GM12878 (cell line): Measurements from ENCODE around the gene UBL4A. TPM values are rescaled to one million over a fixed set of nuclear protein-coding genes. Genes with fewer than 3 reads are reported as not detected.

Experiments used
- ATAC-seq: fragments of 200-7000 bp; cut with Tn5 transposase; 3 replicates; pipeline ENCODE4 v1.9.1; 2020; ENCODE audit warnings: mild to moderate bottlenecking, moderate library complexity
- BruUV-seq: library from RNA; stranded (reverse); fragments of 400-500 nt; replicated peaks from 2 replicates; lab custom pipeline; 2021; lab: Mats Ljungman, UMichigan
- CTCF ChIA-PET: fragments of 300-600 bp; sonication (Branson Sonifier 250); formaldehyde crosslinking; extraction: SDS; loops from one replicate; lab custom pipeline; 2021; ENCODE audit warnings: inconsistent platforms; lab: Yijun Ruan, JAX
- POLR2A ChIA-PET: fragments of 350-600 bp; formaldehyde crosslinking; extraction: SDS; loops from one replicate; lab custom pipeline; 2021; ENCODE audit warnings: inconsistent platforms; lab: Charles Lee
- RAD21 ChIA-PET: fragments of 300-600 bp; sonication (Branson Sonifier 250); formaldehyde crosslinking; loops from one replicate; lab custom pipeline; 2023; ENCODE audit warnings: antibody characterized with exemption; ENCODE audit not compliant: unreplicated experiment; lab: Charles Lee
- SMC1A ChIA-PET: fragments of 300-600 bp; sonication (Branson Sonifier 250); formaldehyde crosslinking; loops from one replicate; lab custom pipeline; 2023; ENCODE audit not compliant: unreplicated experiment, uncharacterized antibody; lab: Charles Lee
- DNase-seq: peaks from one replicate; pipeline ENCODE4 v3.0.0-alpha.2; 2011; ENCODE audit warnings: low read depth, low spot score
- FAIRE-seq: peaks from 3 replicates; lab custom pipeline; 2011; peaks lifted over from hg19 to GRCh38; lab: Jason Lieb, UNC
- H2AFZ ChIP-seq: 2 replicates; pipeline ENCODE4 v1.6.0; 2011; ENCODE audit warnings: low read depth, low read length, control low read depth; ENCODE audit not compliant: control insufficient read depth
- H3K27ac ChIP-seq: 2 replicates; pipeline ENCODE4 v1.5.1; 2011; ENCODE audit warnings: control low read depth; ENCODE audit not compliant: control insufficient read depth, insufficient read depth
- H3K27me3 ChIP-seq, 2 experiments: replicated peaks in 1 of 2; 2 replicates each; pipeline versions ENCODE4 v1.6.0 to v1.6.1; 2011; ENCODE audit warnings: low read length in 1 of 2; ENCODE audit not compliant: control insufficient read depth in 2 of 2, insufficient read depth in 2 of 2
- H3K36me3 ChIP-seq, 2 experiments: 2 replicates each; pipeline ENCODE4 v1.5.1; 2011; ENCODE audit warnings: low read length in 1 of 2; ENCODE audit not compliant: control insufficient read depth in 2 of 2, insufficient read depth in 2 of 2
- H3K4me1 ChIP-seq: 2 replicates; pipeline ENCODE4 v1.6.1; 2011; ENCODE audit warnings: mild to moderate bottlenecking, low read length, moderate library complexity, mixed read lengths; ENCODE audit not compliant: control insufficient read depth, insufficient read depth
- H3K4me2 ChIP-seq: 2 replicates; pipeline ENCODE4 v1.6.0; 2011; ENCODE audit warnings: control low read depth; ENCODE audit not compliant: control insufficient read depth, insufficient read depth
- H3K4me3 ChIP-seq: fragments of 200-600 bp; sonication (generic); 2 replicates; pipeline ENCODE4 v1.5.1; 2016
- H3K79me2 ChIP-seq: 2 replicates; pipeline ENCODE4 v1.6.0; 2011; ENCODE audit warnings: low read length; ENCODE audit not compliant: control insufficient read depth, insufficient read depth
- H3K9ac ChIP-seq: 2 replicates; pipeline ENCODE4 v1.8.0; 2011; ENCODE audit warnings: low read length, control low read depth, mixed read lengths; ENCODE audit not compliant: control insufficient read depth, insufficient read depth
- H3K9me3 ChIP-seq: replicated peaks from 3 replicates; pipeline ENCODE4 v1.5.1; 2011; ENCODE audit warnings: mild to moderate bottlenecking, low read length; ENCODE audit not compliant: control insufficient read depth, insufficient read depth
- H4K20me1 ChIP-seq: 2 replicates; pipeline ENCODE4 v1.6.0; 2011; ENCODE audit not compliant: control insufficient read depth, insufficient read depth
- BACH1 ChIP-seq: fragments of 450-650 bp; IDR thresholded peaks from 2 replicates; pipeline ENCODE4 v1.6.1; 2017; ENCODE audit warnings: mild to moderate bottlenecking, borderline replicate concordance
- CHD1 ChIP-seq: IDR thresholded peaks from 2 replicates; pipeline ENCODE4 v1.6.1; 2012; ENCODE audit warnings: low read depth, low read length, improper control_type of control experiment
- EGR1 ChIP-seq, 2 experiments: IDR thresholded peaks; 1 replicate in 1 of 2; 2 replicates in 1 of 2; pipeline ENCODE4 v1.6.1; 2011 to 2012; ENCODE audit warnings: low read depth in 2 of 2, low read length in 2 of 2, borderline replicate concordance in 1 of 2, mild to moderate bottlenecking in 1 of 2, moderate library complexity in 1 of 2
- ELK1 ChIP-seq: IDR thresholded peaks from 2 replicates; pipeline ENCODE4 v1.6.1; 2012; ENCODE audit warnings: low read depth, low read length, improper control_type of control experiment
- IKZF1 ChIP-seq: fragments of 450-650 bp; conservative IDR thresholded peaks from 2 replicates; pipeline ENCODE4 v1.6.1; 2017; ENCODE audit warnings: antibody characterized with exemption, mild to moderate bottlenecking
- MXI1 ChIP-seq: fragments of 150-350 bp; IDR thresholded peaks from 2 replicates; pipeline ENCODE4 v1.6.1; 2011; ENCODE audit warnings: low read depth, mild to moderate bottlenecking, inconsistent platforms, low read length, improper control_type of control experiment
- POLR2AphosphoS2 ChIP-seq: IDR thresholded peaks from 2 replicates; pipeline ENCODE4 v1.6.1; 2011; ENCODE audit warnings: low read depth, mild to moderate bottlenecking, low read length, improper control_type of control experiment, moderate library complexity
- RAD51 ChIP-seq: fragments of 450-650 bp; IDR thresholded peaks from 2 replicates; pipeline ENCODE4 v1.6.1; 2016; ENCODE audit warnings: moderate library complexity, mild to moderate bottlenecking, inconsistent platforms
- RUNX3 ChIP-seq: IDR thresholded peaks from 2 replicates; pipeline ENCODE4 v1.6.1; 2012; ENCODE audit warnings: low read length, inconsistent platforms
- SREBF2 ChIP-seq: IDR thresholded peaks from 2 replicates; pipeline ENCODE4 v1.6.1; 2012; ENCODE audit warnings: mild to moderate bottlenecking, low read length
- SRF ChIP-seq, 2 experiments: IDR thresholded peaks; 2 replicates each; pipeline ENCODE4 v1.6.1; 2011; ENCODE audit warnings: low read depth in 2 of 2, low read length in 2 of 2, mild to moderate bottlenecking in 1 of 2, moderate library complexity in 1 of 2
- TCF12 ChIP-seq: IDR thresholded peaks from 2 replicates; pipeline ENCODE4 v1.6.1; 2011; ENCODE audit warnings: low read depth, mild to moderate bottlenecking, low read length
- YY1 ChIP-seq: IDR thresholded peaks from 2 replicates; pipeline ENCODE4 v1.6.1; 2011; ENCODE audit warnings: low read depth, mild to moderate bottlenecking, low read length
- ZNF24 ChIP-seq: fragments of 450-650 bp; IDR thresholded peaks from 2 replicates; pipeline ENCODE4 v1.6.1; 2017; ENCODE audit warnings: antibody characterized with exemption, mild to moderate bottlenecking
- WGBS: methylation state at CpG from one replicate; pipeline ENCODE4 v1.1.6; 2016; ENCODE audit warnings: low lambda C conversion rate; ENCODE audit not compliant: insufficient replicate concordance, insufficient coverage; ENCODE audit errors: missing lambda C conversion rate; 5-methylcytosine and 5-hydroxymethylcytosine counted together
- in situ Hi-C: fragments of 300-500 bp; cut with MboI; formaldehyde crosslinking; loops from 9 replicates; pipeline ENCODE4 v1.14.3; 2018; ENCODE audit warnings: mixed read lengths
- intact Hi-C: fragments of 100-400 bp; cut with micrococcal nuclease; formaldehyde crosslinking; loops from one replicate; pipeline ENCODE4 v1.14.2; 2022; ENCODE audit not compliant: unreplicated experiment
- polyA plus RNA-seq, 11 experiments: library from polyadenylated mRNA; depleted of rRNA in 4 of 11; unstranded in 6 of 11; stranded (reverse) in 5 of 11; fragments of >200 nt; fragmentation: Nextera tagmentation in 4 of 11; fragmentation: Illumina TruSeq in 1 of 11; extraction: Ambion mirVana in 4 of 11; extraction: Trizol in 1 of 11; gene quantifications; 1 replicate in 1 of 11; 2 replicates in 10 of 11; pipeline versions ENCODE4 v1.2.1 to v1.2.3, GENCODE V29; 2011 to 2016; ENCODE audit warnings: inconsistent platforms in 2 of 11, missing spikeins in 2 of 11, low read depth in 1 of 11
- total RNA-seq, 4 experiments: library from RNA; depleted of rRNA in 3 of 4; stranded (reverse); fragments of >200 nt in 3 of 4; fragmentation: Illumina TruSeq in 1 of 4; extraction: Trizol in 1 of 4; gene quantifications; 2 replicates each; pipeline versions ENCODE4 v1.2.1 to v1.2.3, GENCODE V29; 2013 to 2021
- TF ChIP-seq, protein P1 (sequence below): fragments of 450-650 bp; conservative IDR thresholded peaks from 2 replicates; pipeline ENCODE4 v1.6.1; 2017; ENCODE audit warnings: mild to moderate bottlenecking, moderate library complexity
- TF ChIP-seq, protein P2 (sequence below): fragments of 450-650 bp; formaldehyde crosslinking; IDR thresholded peaks from 2 replicates; pipeline ENCODE4 v1.4.0; 2020; ENCODE audit warnings: mild to moderate bottlenecking, moderate library complexity

The UBL4A gene
- total and polyA plus RNA-seq, 10 of the 15 experiments (the other 5 are each of a cell fraction or from before 2014, with no cell fraction given) = 4.2 to 49.9 (median 34.0) TPM

GRCh38 chrX:154515966-154516655 lies 29.7 kb upstream of the UBL4A start, which contains the start of gene FAM3A:
Gene FAM3A (minus strand): TSS chrX:154516232. CDS start chrX:154515772, 460 bp downstream.
- DNase-seq (peak; percentile 52), FAIRE-seq (peak; percentile 18), ATAC-seq (peak; percentile 96)
- Histone ChIP-seq H3K9me3 (no peaks in the 10 kb centered on the region; the same call in 2 of the 3 replicates), H4K20me1 (no peaks in the 10 kb centered on the region), H3K27ac (peak within 1 kb of the TSS; percentile 72), H2AFZ (peak within 1 kb of the TSS; percentile 83), H3K36me3 (no peaks in the 10 kb centered on the region), H3K4me2 (peak within 1 kb of the TSS; percentile 79), H3K4me3 (peak within 1 kb of the TSS; percentile 78), H3K4me1 (no peaks in the 10 kb centered on the region), H3K27me3 (no peaks in the 10 kb centered on the region), H3K79me2 (no peaks in the 10 kb centered on the region; the same call in none of the 2 replicates), H3K9ac (peak within 1 kb of the TSS; percentile 83)
- no TSS peak for BruUV-seq
- 39% methylated on average over 39 of the region's 59 CpGs for WGBS
- in situ Hi-C loops = no loop called here
- CTCF ChIA-PET = interaction anchor here (1.1 to 2.1 kb wide), 2 partner anchors 11 to 19 kb away, joined by 3 to 8 read pairs; no protein-coding TSS in a partner anchor
- RAD21 ChIA-PET = interaction anchor here (0.7 to 1.4 kb wide), 2 partner anchors 26 to 32 kb away, joined by 4 to 5 read pairs; partner anchors contain the start of gene SLC10A3
- SMC1A ChIA-PET = interaction anchor here (0.6 to 1.5 kb wide), 3 partner anchors 11 to 26 kb away, joined by 3 to 7 read pairs (median 4); partner anchors contain the start of gene SLC10A3
- POLR2A ChIA-PET = interaction anchor here (0.9 to 2.4 kb wide), 6 partner anchors 11 to 119 kb away, joined by 3 to 12 read pairs (median 4); partner anchors contain the start of genes LAGE3, RPL10 and SLC10A3
- intact Hi-C loops = loop anchor here (5.0 kb wide), 1 partner anchor 39 kb away; the partner anchor contains the start of gene LAGE3
- TF ChIP-seq ZNF24 (0 out of 2 replicates have a peak, but pooled peaks have one; percentile 12), POLR2AphosphoS2 (0 out of 2 replicates have a peak, but pooled peaks have one; percentile 60), IKZF1 (0 out of 2 replicates have a peak, but pooled peaks have one; percentile 55), RAD51 (no peak), CHD1 (no peak), EGR1 (IDR thresholded peaks at IDR 0.05; ENCODE audit: borderline replicate concordance in 1 of 2, low read depth in 2 of 2, low read length in 2 of 2) (peak in 1 of 2 experiments; percentile 29; a peak in 1 of 3 replicates), ELK1 (peak; percentile 81), MXI1 (peak; percentile 11; the same call in 1 of the 2 replicates), TCF12 (0 out of 2 replicates have a peak, but pooled peaks have one; percentile 11), BACH1 (peak; percentile 44), SREBF2 (no peak), YY1 (peak; percentile 94), SRF (IDR thresholded peaks at IDR 0.05; ENCODE audit: low read depth in 2 of 2, low read length in 2 of 2) (peak; percentile 85 to 91), RUNX3 (0 out of 2 replicates have a peak, but pooled peaks have one; percentile 5)
- TF ChIP-seq, protein P1, sequence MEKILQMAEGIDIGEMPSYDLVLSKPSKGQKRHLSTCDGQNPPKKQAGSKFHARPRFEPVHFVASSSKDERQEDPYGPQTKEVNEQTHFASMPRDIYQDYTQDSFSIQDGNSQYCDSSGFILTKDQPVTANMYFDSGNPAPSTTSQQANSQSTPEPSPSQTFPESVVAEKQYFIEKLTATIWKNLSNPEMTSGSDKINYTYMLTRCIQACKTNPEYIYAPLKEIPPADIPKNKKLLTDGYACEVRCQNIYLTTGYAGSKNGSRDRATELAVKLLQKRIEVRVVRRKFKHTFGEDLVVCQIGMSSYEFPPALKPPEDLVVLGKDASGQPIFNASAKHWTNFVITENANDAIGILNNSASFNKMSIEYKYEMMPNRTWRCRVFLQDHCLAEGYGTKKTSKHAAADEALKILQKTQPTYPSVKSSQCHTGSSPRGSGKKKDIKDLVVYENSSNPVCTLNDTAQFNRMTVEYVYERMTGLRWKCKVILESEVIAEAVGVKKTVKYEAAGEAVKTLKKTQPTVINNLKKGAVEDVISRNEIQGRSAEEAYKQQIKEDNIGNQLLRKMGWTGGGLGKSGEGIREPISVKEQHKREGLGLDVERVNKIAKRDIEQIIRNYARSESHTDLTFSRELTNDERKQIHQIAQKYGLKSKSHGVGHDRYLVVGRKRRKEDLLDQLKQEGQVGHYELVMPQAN = peak; percentile 50; the same call in 1 of the 2 replicates
- TF ChIP-seq, protein P2, sequence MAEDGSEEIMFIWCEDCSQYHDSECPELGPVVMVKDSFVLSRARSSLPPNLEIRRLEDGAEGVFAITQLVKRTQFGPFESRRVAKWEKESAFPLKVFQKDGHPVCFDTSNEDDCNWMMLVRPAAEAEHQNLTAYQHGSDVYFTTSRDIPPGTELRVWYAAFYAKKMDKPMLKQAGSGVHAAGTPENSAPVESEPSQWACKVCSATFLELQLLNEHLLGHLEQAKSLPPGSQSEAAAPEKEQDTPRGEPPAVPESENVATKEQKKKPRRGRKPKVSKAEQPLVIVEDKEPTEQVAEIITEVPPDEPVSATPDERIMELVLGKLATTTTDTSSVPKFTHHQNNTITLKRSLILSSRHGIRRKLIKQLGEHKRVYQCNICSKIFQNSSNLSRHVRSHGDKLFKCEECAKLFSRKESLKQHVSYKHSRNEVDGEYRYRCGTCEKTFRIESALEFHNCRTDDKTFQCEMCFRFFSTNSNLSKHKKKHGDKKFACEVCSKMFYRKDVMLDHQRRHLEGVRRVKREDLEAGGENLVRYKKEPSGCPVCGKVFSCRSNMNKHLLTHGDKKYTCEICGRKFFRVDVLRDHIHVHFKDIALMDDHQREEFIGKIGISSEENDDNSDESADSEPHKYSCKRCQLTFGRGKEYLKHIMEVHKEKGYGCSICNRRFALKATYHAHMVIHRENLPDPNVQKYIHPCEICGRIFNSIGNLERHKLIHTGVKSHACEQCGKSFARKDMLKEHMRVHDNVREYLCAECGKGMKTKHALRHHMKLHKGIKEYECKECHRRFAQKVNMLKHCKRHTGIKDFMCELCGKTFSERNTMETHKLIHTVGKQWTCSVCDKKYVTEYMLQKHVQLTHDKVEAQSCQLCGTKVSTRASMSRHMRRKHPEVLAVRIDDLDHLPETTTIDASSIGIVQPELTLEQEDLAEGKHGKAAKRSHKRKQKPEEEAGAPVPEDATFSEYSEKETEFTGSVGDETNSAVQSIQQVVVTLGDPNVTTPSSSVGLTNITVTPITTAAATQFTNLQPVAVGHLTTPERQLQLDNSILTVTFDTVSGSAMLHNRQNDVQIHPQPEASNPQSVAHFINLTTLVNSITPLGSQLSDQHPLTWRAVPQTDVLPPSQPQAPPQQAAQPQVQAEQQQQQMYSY = no peak
